ENCODE data around the gene NPLOC4. TPM values are rescaled to one million over a fixed set of nuclear protein-coding genes. Genes with fewer than 3 reads are reported as not detected.

Gene NPLOC4
- polyA plus RNA-seq, 1 of the 3 experiments (the other 2 are of a cell fraction): 88.6 TPM

GRCh38 chr17:81545160-81545949, 91.6 kb downstream of the NPLOC4 start:
- Histone ChIP-seq H3K4me3 (ENCODE audit: low read depth in 2 of 2, low read length in 1 of 2) (no peak overlapping the region), H3K36me3 (replicated peaks in 1 of 2; ENCODE audit: control insufficient read depth in 1 of 2, insufficient read depth in 2 of 2, low read length in 1 of 2) (peaks cover 47 to 73% of the 10 kb centered on the region in 2 experiments), H4K20me1 (ENCODE audit: insufficient read depth) (peaks cover 4% of the 10 kb centered on the region; the same call in 1 of the 2 replicates), H3K4me2 (no peak overlapping the region), H3K79me2 (ENCODE audit: insufficient read depth) (peaks cover 23% of the 10 kb centered on the region; the same call in 1 of the 2 replicates), H3K27me3 (ENCODE audit: insufficient read depth) (no peaks in the 10 kb centered on the region), H3K9me2 (no peaks in the 10 kb centered on the region), H3K9ac (no peak overlapping the region), H3K4me1 (ENCODE audit: control insufficient read depth in 1 of 2, insufficient read depth in 2 of 2, low read depth in 1 of 2, low read length in 1 of 2) (peaks cover 0 to 4% of the 10 kb centered on the region in 2 experiments; a peak in 1 of 4 replicates), H3K9me3 (no peaks in the 10 kb centered on the region), H3F3A (replicated peaks; ENCODE audit: insufficient read depth) (peaks cover 6% of the 10 kb centered on the region), H3K27ac (ENCODE audit: low read depth in 2 of 2, low read length in 1 of 2) (no peak overlapping the region), H2AFZ (ENCODE audit: low read depth) (no peak overlapping the region)
- 95% methylated on average over 17 of the region's 24 CpGs for WGBS (ENCODE audit: low lambda C conversion rate)
- ChIA-PET POLR2A (no interaction called here), CTCF (interaction anchor here (1.1 to 1.7 kb wide), 4 partner anchors 7 to 292 kb away, joined by 3 to 8 read pairs (median 4); no protein-coding TSS in a partner anchor)
- no peak for DNase-seq
- TF ChIP-seq FOXM1 (IDR thresholded peaks at IDR 0.05; ENCODE audit: low read depth): no peak
- no peak for TF ChIP-seq ELF1 (IDR thresholded peaks at IDR 0.05)
- TF ChIP-seq IRF3 (IDR thresholded peaks at IDR 0.05; ENCODE audit: low read depth, low read length): no peak
- TF ChIP-seq TAF1 (IDR thresholded peaks at IDR 0.05; ENCODE audit: borderline replicate concordance, low read depth, low read length): no peak
- no peak for TF ChIP-seq REST (IDR thresholded peaks at IDR 0.05; ENCODE audit: low read depth, low read length)
- TF ChIP-seq NRF1 (IDR thresholded peaks at IDR 0.05; ENCODE audit: low read depth, low read length): no peak
- no peak for TF ChIP-seq FOXJ3 (CRISPR knock-in tag; IDR thresholded peaks at IDR 0.05)
- TF ChIP-seq ZBTB33 (IDR thresholded peaks at IDR 0.05; ENCODE audit: borderline replicate concordance, low read depth): no peak
- TF ChIP-seq USF2 (IDR thresholded peaks at IDR 0.05; ENCODE audit: borderline replicate concordance, low read depth, low read length): no peak
- no peak for TF ChIP-seq MAX (IDR thresholded peaks at IDR 0.05; ENCODE audit: low read depth)
- TF ChIP-seq SMC3 (IDR thresholded peaks at IDR 0.05; ENCODE audit: low read depth, low read length): no peak
- no peak for TF ChIP-seq RCOR1 (IDR thresholded peaks at IDR 0.05; ENCODE audit: low read length)
- TF ChIP-seq TEAD4 (IDR thresholded peaks at IDR 0.05; ENCODE audit: borderline replicate concordance, insufficient read depth): no peak
- TF ChIP-seq RFX5 (IDR thresholded peaks at IDR 0.05; ENCODE audit: low read length): no peak
- TF ChIP-seq CHD2 (IDR thresholded peaks at IDR 0.05; ENCODE audit: low read length, partially characterized antibody): no peak
- no peak for TF ChIP-seq YY1 (IDR thresholded peaks at IDR 0.05; ENCODE audit: low read depth)
- TF ChIP-seq POLR2AphosphoS5 (IDR thresholded peaks at IDR 0.05; ENCODE audit: low read depth, low read length): no peak
- TF ChIP-seq EP300 (IDR thresholded peaks at IDR 0.05; ENCODE audit: borderline replicate concordance in 1 of 2, low read depth in 1 of 2, low read length in 1 of 2): no peak

Data from SK-N-SH (cell line).